Ovary (tissue), 9 donors: ENCODE data around the gene NFIC. TPM values are rescaled to one million over a fixed set of nuclear protein-coding genes. Genes with fewer than 3 reads are reported as not detected.

Source experiments
- DNase-seq, 5 donors: peaks; one replicate each; pipeline ENCODE4 v3.0.0-alpha.2; 2019 to 2020
- H3K27ac ChIP-seq, 2 donors: fragments of 200-600 bp; one replicate each; pipeline versions ENCODE4 v1.5.1 to v1.8.0; 2019 to 2022
- H3K27me3 ChIP-seq: fragments of 200-600 bp; one replicate; pipeline ENCODE4 v1.8.0; 2022
- H3K36me3 ChIP-seq: fragments of 200-600 bp; sonication (generic); one replicate; pipeline ENCODE4 v1.5.1; 2019
- H3K4me1 ChIP-seq: one replicate; pipeline ENCODE4 v1.8.1; 2013; ENCODE audit warnings: mild to moderate bottlenecking, moderate library complexity; ENCODE audit not compliant: insufficient read depth
- H3K4me3 ChIP-seq: fragments of 200-600 bp; sonication (generic); one replicate; pipeline ENCODE4 v1.5.1; 2017
- H3K9me3 ChIP-seq, 2 donors: fragments of 200-600 bp in 1 of 2; sonication (generic) in 1 of 2; one replicate each; pipeline versions ENCODE4 v1.5.1 to v1.8.1; 2013 to 2019; ENCODE audit warnings: mild to moderate bottlenecking in 1 of 2, moderate library complexity in 1 of 2
- EP300 ChIP-seq: sonication (generic); formaldehyde crosslinking; IDR thresholded peaks from one replicate; pipeline ENCODE4 v1.6.1; 2017; ENCODE audit warnings: antibody characterized with exemption
- POLR2A ChIP-seq: fragments of 450-650 bp; IDR thresholded peaks from one replicate; pipeline ENCODE4 v1.6.1; 2017; ENCODE audit warnings: antibody characterized with exemption, mild to moderate bottlenecking, moderate library complexity
- WGBS, 3 donors: extraction: QIAGEN DNeasy Blood & Tissue Kit in 1 of 3; methylation state at CpG; one replicate each; pipeline versions ENCODE4 v1.1.5 to v1.1.7; 2013 to 2017; 5-methylcytosine and 5-hydroxymethylcytosine counted together
- intact Hi-C, 4 donors: fragments of 100-400 bp; cut with DNase I; formaldehyde crosslinking; loops; one replicate each; pipeline versions ENCODE4 v1.11.0 to v1.15.1; 2022 to 2023
- polyA plus RNA-seq, 2 donors: library from polyadenylated mRNA; stranded (reverse); fragments of 200-250 nt in 1 of 2; fragments of 350-450 nt in 1 of 2; fragmentation: Illumina TruSeq in 1 of 2; extraction: RNeasy Lipid Tissue Mini Kit (QIAGEN cat#74804) in 1 of 2; gene quantifications; one replicate each; pipeline ENCODE4 v1.2.3, GENCODE V29; 2013 to 2014
- total RNA-seq, 7 donors: library from RNA; depleted of rRNA in 2 of 7; stranded (reverse); fragments of >200 nt in 2 of 7; fragmentation: NEBNext Ultra II Directional in 3 of 7; extraction: Animal tissue kit (Norgen Biotek cat#: 25700) in 3 of 7; gene quantifications; one replicate each; pipeline versions ENCODE4 v1.1.0 to v1.2.4, GENCODE V29; 2016 to 2023
- TF ChIP-seq, protein P1 (sequence below), 3 donors: fragments of 450-650 bp in 2 of 3; fragments of 200-600 bp in 1 of 3; IDR thresholded peaks; one replicate each; pipeline versions ENCODE4 v1.5.1 to v1.8.0; 2016 to 2022; ENCODE audit warnings: antibody characterized with exemption in 3 of 3, mild to moderate bottlenecking in 1 of 3
- donor health status: DM: no; HTN: no; CAD: no; lungs with moderate emphysema.
- donor health status: DM: no; HTN: no; CAD: no.
- donor health status: Bipolar disorder and iron deficiency.
- donor health status: DM: yes; HTN: yes; CAD: no.
- donor health status: DM: no; HTN: no; CAD: no.
- donor health status: DM: yes; HTN: yes; CAD: no.

Gene NFIC
- total and polyA plus RNA-seq, 9 donors: 31.9 to 345 (median 250) TPM

GRCh38 chr19:3440082-3440481 lies 73.7 kb downstream of the NFIC start:
- Histone ChIP-seq H3K4me1 (peaks cover 5% of the 10 kb centered on the region), H3K27me3 (no peaks in the 10 kb centered on the region), H3K4me3 (no peak overlapping the region), H3K36me3 (no peaks in the 10 kb centered on the region), H3K27ac (no peak overlapping the region), H3K9me3 (no peaks in the 10 kb centered on the region)
- intact Hi-C loops: no loop called here
- TF ChIP-seq EP300 (no peak), POLR2A (no peak)
- TF ChIP-seq, protein P1, sequence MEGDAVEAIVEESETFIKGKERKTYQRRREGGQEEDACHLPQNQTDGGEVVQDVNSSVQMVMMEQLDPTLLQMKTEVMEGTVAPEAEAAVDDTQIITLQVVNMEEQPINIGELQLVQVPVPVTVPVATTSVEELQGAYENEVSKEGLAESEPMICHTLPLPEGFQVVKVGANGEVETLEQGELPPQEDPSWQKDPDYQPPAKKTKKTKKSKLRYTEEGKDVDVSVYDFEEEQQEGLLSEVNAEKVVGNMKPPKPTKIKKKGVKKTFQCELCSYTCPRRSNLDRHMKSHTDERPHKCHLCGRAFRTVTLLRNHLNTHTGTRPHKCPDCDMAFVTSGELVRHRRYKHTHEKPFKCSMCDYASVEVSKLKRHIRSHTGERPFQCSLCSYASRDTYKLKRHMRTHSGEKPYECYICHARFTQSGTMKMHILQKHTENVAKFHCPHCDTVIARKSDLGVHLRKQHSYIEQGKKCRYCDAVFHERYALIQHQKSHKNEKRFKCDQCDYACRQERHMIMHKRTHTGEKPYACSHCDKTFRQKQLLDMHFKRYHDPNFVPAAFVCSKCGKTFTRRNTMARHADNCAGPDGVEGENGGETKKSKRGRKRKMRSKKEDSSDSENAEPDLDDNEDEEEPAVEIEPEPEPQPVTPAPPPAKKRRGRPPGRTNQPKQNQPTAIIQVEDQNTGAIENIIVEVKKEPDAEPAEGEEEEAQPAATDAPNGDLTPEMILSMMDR (IDR thresholded peaks at IDR 0.05): no peak
- peak in 1 of 5 donors; percentile 41 for DNase-seq
- 75 to 76% (median 76%) methylated on average over 12 to 13 of the region's 13 CpGs for WGBS, 3 donors

DNA sequence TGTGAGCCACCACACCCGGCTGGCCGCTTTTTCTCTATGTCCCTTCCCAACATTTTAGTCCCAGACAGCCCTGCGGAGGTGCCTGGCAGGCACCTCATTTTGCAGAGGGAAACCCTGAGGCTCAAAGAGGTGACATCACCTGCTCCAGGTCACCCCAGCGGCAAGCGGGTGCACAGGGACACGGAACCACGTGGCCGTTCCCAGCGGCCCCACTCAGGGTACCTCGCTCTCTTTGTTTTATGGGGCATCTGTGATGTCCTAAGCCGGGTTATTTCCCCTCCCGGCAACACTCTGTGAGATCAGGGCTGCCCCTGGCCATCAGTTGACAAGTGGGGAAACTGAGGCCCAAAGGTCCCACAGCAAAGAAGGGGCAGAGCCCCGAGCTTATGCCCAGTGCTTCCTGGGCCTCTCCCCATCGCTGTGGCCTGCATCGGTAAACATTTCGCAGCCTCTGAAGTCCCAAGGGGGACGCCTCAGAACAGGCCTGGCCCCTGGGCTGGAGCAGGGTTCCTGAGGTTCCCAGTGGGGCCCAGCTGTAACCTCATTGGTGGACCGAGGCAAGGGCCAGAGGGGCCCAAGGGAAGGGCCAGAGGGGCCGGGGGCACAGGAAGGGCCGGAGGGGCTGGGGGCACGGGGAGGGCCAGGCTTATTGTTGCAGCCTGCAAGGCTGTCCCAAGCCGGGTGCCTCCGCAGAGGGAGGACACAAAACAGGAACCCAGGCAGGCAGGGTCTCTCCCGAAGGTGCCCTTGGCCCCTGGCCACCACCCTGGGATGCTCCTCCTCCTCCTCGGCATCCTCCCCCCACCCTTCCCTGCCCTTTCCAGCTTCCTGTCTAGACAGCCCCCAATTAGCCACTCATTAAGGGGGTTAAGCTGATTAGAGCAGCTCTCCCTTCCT lies 75.0 kb downstream of the NFIC start:
- no peaks in the 10 kb centered on the region for H3K36me3 ChIP-seq
- 74 to 79% (median 75%) methylated on average over 25 of the region's 25 CpGs for WGBS, 3 donors
- no peak for DNase-seq
- TF ChIP-seq EP300 (no peak), POLR2A (no peak)
- TF ChIP-seq, protein P1 (IDR thresholded peaks at IDR 0.05): no peak
- H3K9me3 ChIP-seq: no peaks in the 10 kb centered on the region
- intact Hi-C loops: no loop called here
- H3K4me1 ChIP-seq: peaks cover 1% of the 10 kb centered on the region
- no peaks in the 10 kb centered on the region for H3K27me3 ChIP-seq
- no peak overlapping the region for H3K27ac ChIP-seq
- H3K4me3 ChIP-seq: no peak overlapping the region

- H3K4me1 ChIP-seq: peaks cover 1% of the 10 kb centered on the region
- no peaks in the 10 kb centered on the region for H3K27me3 ChIP-seq
- DNase-seq: no peak
- no peaks in the 10 kb centered on the region for H3K36me3 ChIP-seq
- H3K9me3 ChIP-seq: no peaks in the 10 kb centered on the region
- TF ChIP-seq EP300 (no peak), POLR2A (no peak)
- TF ChIP-seq, protein P1 (IDR thresholded peaks at IDR 0.05): no peak
- H3K27ac ChIP-seq: no peak overlapping the region
- H3K4me3 ChIP-seq: no peak overlapping the region
- intact Hi-C loops: no loop called here
- whole genome bisulfite sequencing, 3 donors: 64 to 74% (median 69%) methylated on average over 14 of the region's 14 CpGs
These were observed 75.6 kb downstream of the NFIC start for GRCh38 chr19:3441986-3442329.

DNA sequence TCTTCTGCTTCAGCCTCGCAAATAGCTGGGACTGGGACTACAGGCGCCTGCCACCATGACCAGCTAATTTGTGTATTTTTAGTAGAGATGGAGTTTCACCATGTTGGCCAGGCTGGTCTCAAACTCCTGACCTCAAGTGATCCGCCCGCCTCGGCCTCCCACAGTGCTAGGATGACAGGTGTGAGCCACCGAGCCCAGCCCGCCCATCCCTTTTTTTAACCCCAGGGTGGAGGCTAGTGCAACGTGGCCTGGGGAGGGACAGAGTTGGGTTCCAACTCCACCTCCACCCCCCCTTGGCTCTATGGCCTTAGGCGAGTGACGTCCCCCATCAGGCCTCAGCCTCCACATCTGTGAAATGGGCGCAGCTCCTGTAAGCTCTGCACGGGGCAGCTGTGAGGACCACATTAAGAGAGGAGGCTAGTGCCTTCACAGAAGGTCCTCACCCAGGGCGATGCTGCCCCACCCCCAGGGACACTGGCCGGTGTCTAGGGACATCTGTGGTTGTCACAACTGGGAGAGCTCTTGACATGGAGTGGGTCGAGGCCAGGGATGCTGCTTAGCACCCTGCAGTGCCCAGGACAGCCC lies 76.2 kb downstream of the NFIC start:
- intact Hi-C loops: no loop called here
- Histone ChIP-seq H3K27me3 (no peaks in the 10 kb centered on the region), H3K36me3 (no peaks in the 10 kb centered on the region), H3K9me3 (no peaks in the 10 kb centered on the region), H3K27ac (no peak overlapping the region), H3K4me1 (peaks cover 1% of the 10 kb centered on the region), H3K4me3 (no peak overlapping the region)
- TF ChIP-seq POLR2A: no peak
- TF ChIP-seq, protein P1 (IDR thresholded peaks at IDR 0.05): no peak
- no peak for TF ChIP-seq EP300
- no peak for DNase-seq
- WGBS, 3 donors: 90 to 93% (median 92%) methylated on average over 14 to 15 of the region's 15 CpGs
